Right lobe of liver (tissue), 6 donors: ENCODE results near the gene GRXCR2. TPM values are rescaled to one million over a fixed set of nuclear protein-coding genes. Genes with fewer than 3 reads are reported as not detected.
A peak's percentile ranks its signal among the peaks of the same experiment; 100 is the strongest.

Experiments used
- ATAC-seq, 4 donors: fragments of 200-7000 bp; cut with Tn5 transposase; one replicate each; pipeline ENCODE4 v1.9.1; 2020; ENCODE audit warnings: mild to moderate bottlenecking in 4 of 4, moderate library complexity in 4 of 4
- DNase-seq, 3 donors: peaks; one replicate each; pipeline ENCODE4 v3.0.0-alpha.2; 2020
- H3K27ac ChIP-seq, 3 donors: fragments of 200-600 bp; one replicate each; pipeline ENCODE4 v1.8.0; 2022
- H3K27me3 ChIP-seq, 2 donors: fragments of 200-600 bp; one replicate each; pipeline ENCODE4 v1.8.0; 2022
- H3K36me3 ChIP-seq, 4 donors: fragments of 200-600 bp; sonication (generic) in 1 of 4; one replicate each; pipeline versions ENCODE4 v1.5.1 to v1.8.0; 2017 to 2022; ENCODE audit warnings: control low read depth in 1 of 4
- H3K4me1 ChIP-seq, 4 donors: fragments of 200-600 bp; sonication (generic) in 1 of 4; one replicate each; pipeline versions ENCODE4 v1.5.1 to v1.8.0; 2017 to 2022; ENCODE audit warnings: control low read depth in 1 of 4
- H3K4me3 ChIP-seq, 3 donors: fragments of 200-600 bp; one replicate each; pipeline ENCODE4 v1.8.0; 2022
- H3K9me3 ChIP-seq, 4 donors: fragments of 200-600 bp; sonication (generic) in 1 of 4; one replicate each; pipeline versions ENCODE4 v1.5.1 to v1.8.0; 2017 to 2022; ENCODE audit warnings: control low read depth in 1 of 4
- CTCF ChIP-seq, 4 donors: fragments of 200-600 bp in 3 of 4; fragments of 450-650 bp in 1 of 4; IDR thresholded peaks; one replicate each; pipeline versions ENCODE4 v1.5.1 to v1.8.0; 2016 to 2022; ENCODE audit warnings: antibody characterized with exemption in 4 of 4, mild to moderate bottlenecking in 2 of 4
- POLR2A ChIP-seq: fragments of 450-650 bp; IDR thresholded peaks from one replicate; pipeline ENCODE4 v1.6.1; 2017; ENCODE audit warnings: antibody characterized with exemption, mild to moderate bottlenecking
- WGBS: methylation state at CpG from one replicate; pipeline ENCODE4 v1.1.6; 2018; ENCODE audit warnings: low coverage, low lambda C conversion rate; ENCODE audit not compliant: insufficient coverage; ENCODE audit errors: missing lambda C conversion rate; 5-methylcytosine and 5-hydroxymethylcytosine counted together
- intact Hi-C, 2 donors: fragments of 100-400 bp; cut with DNase I; formaldehyde crosslinking; loops; one replicate each; pipeline versions ENCODE4 v1.11.2 to v1.14.1; 2022
- total RNA-seq, 6 experiments: library from RNA; depleted of rRNA in 2 of 6; stranded (reverse); fragments of >200 nt in 2 of 6; fragmentation: NEBNext Ultra II Directional in 3 of 6; extraction: Animal tissue kit (Norgen Biotek cat#: 25700) in 3 of 6; gene quantifications; one replicate each; pipeline versions ENCODE4 v1.1.0 to v1.2.4, GENCODE V29; 2016 to 2023
- donor health status: DM: no; HTN: yes; CAD: no.
- donor health status: DM: no; HTN: no; CAD: no.
- donor health status: DM: no; HTN: no; CAD: no.
- donor health status: DM: no; HTN: yes; CAD: no.
- donor health status: DM: no; HTN: yes; CAD: no.

Gene GRXCR2
- total RNA-seq, 6 experiments from 2014 or later, result not detected

GRCh38 chr5:145855763-145856267, 17.0 kb downstream of the GRXCR2 start:
- DNase-seq (no peak), ATAC-seq (no peak)
- no peaks in the 10 kb centered on the region for H3K4me1 ChIP-seq
- TF ChIP-seq POLR2A, result no peak
- TF ChIP-seq CTCF (IDR thresholded peaks at IDR 0.05), result no peak
- no peaks in the 10 kb centered on the region for H3K27me3 ChIP-seq
- WGBS, result 44% methylated on average over 4 of the region's 4 CpGs
- H3K4me3 ChIP-seq, result peak overlapping the region in 1 of 3 donors; percentile 12
- no peaks in the 10 kb centered on the region for H3K9me3 ChIP-seq
- intact Hi-C loops, result no loop called here
- H3K27ac ChIP-seq, result no peak overlapping the region
- H3K36me3 ChIP-seq, result no peaks in the 10 kb centered on the region

- H3K4me3 ChIP-seq, result no peak overlapping the region
- ATAC-seq, result peak in 1 of 4 donors; percentile 36
- DNase-seq, result no peak
- TF ChIP-seq POLR2A, result no peak
- TF ChIP-seq CTCF (IDR thresholded peaks at IDR 0.05), result no peak
- no peaks in the 10 kb centered on the region for H3K9me3 ChIP-seq
- intact Hi-C loops, result no loop called here
- no peaks in the 10 kb centered on the region for H3K27me3 ChIP-seq
- H3K36me3 ChIP-seq, result no peaks in the 10 kb centered on the region
- no peaks in the 10 kb centered on the region for H3K4me1 ChIP-seq
- WGBS, result 70% methylated on average over 2 of the region's 2 CpGs
- H3K27ac ChIP-seq, result no peak overlapping the region
These were observed 18.1 kb downstream of the GRXCR2 start for GRCh38 chr5:145854651-145855258.

- TF ChIP-seq POLR2A (no peak), CTCF (IDR thresholded peaks at IDR 0.05) (no peak)
- H3K27me3 ChIP-seq, result no peaks in the 10 kb centered on the region
- ATAC-seq (no peak), DNase-seq (no peak)
- no peaks in the 10 kb centered on the region for H3K4me1 ChIP-seq
- no peak overlapping the region for H3K4me3 ChIP-seq
- no peaks in the 10 kb centered on the region for H3K9me3 ChIP-seq
- intact Hi-C loops, result no loop called here
- H3K27ac ChIP-seq, result no peak overlapping the region
- no peaks in the 10 kb centered on the region for H3K36me3 ChIP-seq
- 92% methylated on average over 3 of the region's 3 CpGs for WGBS
These were observed 18.9 kb downstream of the GRXCR2 start for GRCh38 chr5:145853781-145854376.

- H3K36me3 ChIP-seq, result no peaks in the 10 kb centered on the region
- no peak overlapping the region for H3K27ac ChIP-seq
- H3K9me3 ChIP-seq, result no peaks in the 10 kb centered on the region
- no peak overlapping the region for H3K4me3 ChIP-seq
- no peak for DNase-seq
- WGBS, result 72% methylated on average over 3 of the region's 3 CpGs
- ATAC-seq, result no peak
- H3K4me1 ChIP-seq, result no peaks in the 10 kb centered on the region
- intact Hi-C loops, result no loop called here
- TF ChIP-seq CTCF (IDR thresholded peaks at IDR 0.05) (no peak), POLR2A (no peak)
- no peaks in the 10 kb centered on the region for H3K27me3 ChIP-seq
These were observed 19.8 kb downstream of the GRXCR2 start for GRCh38 chr5:145852990-145853389.
